Measurements from ENCODE around the gene PTCD1.

- TF ChIP-seq CTCF (conservative IDR thresholded peaks at IDR 0.05 in 1 of 2, IDR thresholded peaks at IDR 0.05 in 1 of 2; ENCODE audit: low read depth in 1 of 2, low read length in 2 of 2) (no peak), EZH2 (IDR thresholded peaks at IDR 0.05; ENCODE audit: low read length, missing control alignments) (no peak)
These were observed 33.6 kb downstream of the PTCD1 start for GRCh38 chr7:99404977-99405320.

Measured in fibroblast of lung (primary cell).